GM12872 (cell line): ENCODE measurements around the gene PARS2.
A peak's percentile ranks its signal among the peaks of the same experiment; 100 is the strongest.

Experiments used
- TF ChIP-seq, protein P1 (sequence below): IDR thresholded peaks from 3 replicates; pipeline ENCODE4 v1.5.1; 2011; ENCODE audit warnings: low read depth, mild to moderate bottlenecking, low read length, moderate library complexity; ENCODE audit not compliant: insufficient read depth

The PARS2 gene

DNA sequence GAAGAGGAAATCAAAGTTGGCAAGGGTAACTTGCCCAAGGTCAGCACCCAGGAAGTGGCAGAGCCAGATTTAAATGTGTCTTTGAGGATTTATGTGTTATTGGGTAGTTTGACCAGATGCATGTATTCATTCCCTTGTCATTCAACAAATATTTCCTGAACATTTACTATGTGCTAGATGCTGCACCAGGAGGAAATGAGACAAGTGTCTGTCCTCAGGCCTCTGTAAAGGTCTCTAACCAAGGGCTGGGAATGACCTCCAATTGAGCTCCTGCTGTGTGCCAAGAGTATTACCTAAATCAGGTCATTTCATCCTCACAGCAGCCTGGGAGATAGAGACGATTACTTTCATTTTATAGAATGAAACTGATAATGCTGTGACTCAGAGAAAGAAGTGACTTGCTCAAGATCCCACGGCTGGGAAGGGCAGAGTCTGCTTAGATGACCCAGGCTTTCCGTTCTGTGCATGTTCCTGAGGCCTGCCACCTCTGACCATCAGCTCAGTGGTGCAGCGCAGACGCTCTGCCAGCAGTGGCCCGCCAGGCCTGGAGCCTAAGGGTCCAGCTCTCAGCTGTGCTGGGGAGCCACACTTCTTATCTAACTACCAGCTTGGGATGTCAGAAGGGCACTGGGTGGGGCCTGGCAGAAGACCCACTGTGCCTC is 40.3 kb upstream of the PARS2 start:
- TF ChIP-seq, protein P1, sequence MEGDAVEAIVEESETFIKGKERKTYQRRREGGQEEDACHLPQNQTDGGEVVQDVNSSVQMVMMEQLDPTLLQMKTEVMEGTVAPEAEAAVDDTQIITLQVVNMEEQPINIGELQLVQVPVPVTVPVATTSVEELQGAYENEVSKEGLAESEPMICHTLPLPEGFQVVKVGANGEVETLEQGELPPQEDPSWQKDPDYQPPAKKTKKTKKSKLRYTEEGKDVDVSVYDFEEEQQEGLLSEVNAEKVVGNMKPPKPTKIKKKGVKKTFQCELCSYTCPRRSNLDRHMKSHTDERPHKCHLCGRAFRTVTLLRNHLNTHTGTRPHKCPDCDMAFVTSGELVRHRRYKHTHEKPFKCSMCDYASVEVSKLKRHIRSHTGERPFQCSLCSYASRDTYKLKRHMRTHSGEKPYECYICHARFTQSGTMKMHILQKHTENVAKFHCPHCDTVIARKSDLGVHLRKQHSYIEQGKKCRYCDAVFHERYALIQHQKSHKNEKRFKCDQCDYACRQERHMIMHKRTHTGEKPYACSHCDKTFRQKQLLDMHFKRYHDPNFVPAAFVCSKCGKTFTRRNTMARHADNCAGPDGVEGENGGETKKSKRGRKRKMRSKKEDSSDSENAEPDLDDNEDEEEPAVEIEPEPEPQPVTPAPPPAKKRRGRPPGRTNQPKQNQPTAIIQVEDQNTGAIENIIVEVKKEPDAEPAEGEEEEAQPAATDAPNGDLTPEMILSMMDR, result no peak

DNA sequence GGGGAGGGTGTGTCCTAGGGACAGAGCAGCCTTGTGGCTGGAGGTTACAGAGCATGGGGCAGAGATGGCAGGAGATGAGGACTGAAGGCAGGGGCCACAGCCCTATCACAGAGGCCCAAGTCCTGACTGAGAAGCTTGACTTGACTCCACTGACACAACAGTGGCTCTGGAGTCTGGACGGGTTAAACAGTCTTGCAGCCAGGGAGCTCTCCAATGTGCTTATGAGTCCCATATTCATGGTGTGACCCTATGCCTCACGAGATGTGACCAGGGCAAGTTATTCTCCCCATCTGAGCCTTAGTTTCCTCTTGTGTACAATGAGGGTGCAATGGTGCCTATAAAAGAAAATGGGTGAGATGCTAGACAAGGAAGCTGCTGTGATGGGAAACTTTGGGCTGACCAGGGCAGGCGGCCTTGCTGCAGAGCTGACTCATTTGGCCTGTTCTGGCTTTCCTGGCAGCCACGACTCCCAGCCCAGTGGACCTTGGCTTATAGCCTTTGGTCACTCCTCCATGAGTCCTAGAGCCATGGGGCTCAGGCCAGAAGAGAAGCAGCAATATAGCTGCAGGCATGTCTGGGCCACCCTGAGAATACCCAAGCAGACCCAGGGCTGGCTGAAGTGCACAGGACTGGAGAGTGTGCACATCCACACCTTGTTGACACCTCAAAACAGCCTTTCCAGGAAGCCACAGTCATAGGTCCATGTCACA is 39.6 kb upstream of the PARS2 start:
- TF ChIP-seq, protein P1, result no peak

DNA sequence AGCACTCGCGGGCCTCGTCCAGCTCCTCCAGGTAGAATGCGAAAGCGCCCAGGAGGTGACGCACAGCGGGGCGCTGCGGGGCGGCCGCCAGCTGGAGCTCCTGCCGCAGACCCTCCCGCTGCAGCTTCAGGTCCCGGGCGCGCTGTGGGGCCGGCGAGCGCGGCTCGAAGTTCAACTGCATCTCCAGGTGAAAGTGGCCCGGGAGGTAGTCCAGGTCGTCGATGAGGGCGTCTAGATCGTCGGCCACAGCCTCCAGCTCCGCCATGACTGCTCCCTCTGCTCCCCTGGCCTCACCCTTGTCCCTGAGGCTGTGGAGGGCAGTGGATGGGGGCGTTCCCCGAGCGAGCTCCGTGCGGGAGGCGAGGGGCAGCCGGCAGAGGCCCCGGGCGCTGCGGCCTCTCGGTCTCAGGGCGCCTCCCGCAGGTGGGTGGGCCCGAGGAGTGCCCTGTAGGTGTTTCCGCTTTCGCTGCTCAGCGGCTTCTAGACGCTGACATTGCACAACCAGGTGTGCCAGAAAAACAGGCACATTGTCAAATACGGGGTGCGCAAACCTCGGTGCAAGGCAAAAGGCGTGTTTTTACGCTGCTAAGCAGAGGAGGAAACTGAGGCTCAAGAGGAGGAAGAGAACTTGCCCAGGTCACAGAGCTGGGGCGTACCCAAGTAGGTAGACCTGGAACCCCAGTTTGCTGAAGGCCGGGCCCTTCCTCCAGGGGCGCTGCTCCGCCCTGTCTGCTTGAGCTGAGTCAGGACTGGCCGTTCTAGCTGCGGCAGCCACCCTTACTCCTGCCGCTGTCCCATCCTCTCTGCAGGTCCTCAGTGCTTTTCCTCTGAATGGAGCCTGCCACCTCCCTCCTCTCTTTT is 36.8 kb upstream of the PARS2 start, which contains the start of gene TTC22:
Gene TTC22, minus strand, starts transcription at position 425 of the 861 bp plus-strand sequence. Its CDS starts 160 bp downstream, at position 265.
- TF ChIP-seq, protein P1, result peak; percentile 87

DNA sequence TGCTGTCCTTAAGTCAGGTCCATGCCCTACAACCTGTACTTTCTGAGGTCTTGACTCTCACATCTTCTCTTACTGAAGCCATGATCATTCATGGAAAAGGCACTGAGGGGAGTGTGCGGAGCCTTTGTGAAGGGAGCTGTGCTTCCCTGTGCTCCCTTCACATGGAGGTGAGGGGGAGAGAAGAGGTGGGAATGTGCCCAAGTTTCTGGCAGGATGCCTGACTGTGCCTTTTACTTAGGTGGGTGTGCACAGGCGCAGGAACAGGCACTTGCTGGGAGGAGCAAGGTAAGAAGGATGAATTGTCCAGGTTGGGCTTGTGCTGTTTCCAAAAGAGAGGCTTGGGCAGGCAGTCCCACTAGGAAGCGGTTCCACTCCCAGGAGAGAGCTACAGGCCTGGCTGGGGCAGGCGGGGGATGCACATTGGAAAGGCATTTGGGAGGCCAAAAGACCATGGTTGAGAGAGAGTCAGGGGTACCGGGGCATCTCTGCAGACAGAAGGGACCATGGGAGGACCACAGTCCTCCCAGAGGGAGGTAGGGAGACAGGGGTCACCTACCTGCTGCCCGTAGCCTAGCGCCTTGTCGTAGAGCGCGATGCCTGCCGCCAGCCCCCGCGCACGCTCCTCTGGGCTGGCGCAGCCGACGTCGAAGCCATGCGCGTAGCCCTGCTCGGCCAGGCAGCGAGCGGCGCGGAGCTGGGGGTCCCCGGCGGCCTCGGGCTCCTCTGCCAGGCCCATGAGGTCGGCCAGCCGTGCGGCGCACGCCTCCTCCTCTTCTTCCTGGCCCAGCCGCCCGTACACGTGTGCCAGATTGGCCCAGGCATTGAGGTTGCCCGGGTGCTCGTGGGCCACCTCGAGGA is 35.9 kb upstream of the PARS2 start:
- TF ChIP-seq, protein P1, result no peak

DNA sequence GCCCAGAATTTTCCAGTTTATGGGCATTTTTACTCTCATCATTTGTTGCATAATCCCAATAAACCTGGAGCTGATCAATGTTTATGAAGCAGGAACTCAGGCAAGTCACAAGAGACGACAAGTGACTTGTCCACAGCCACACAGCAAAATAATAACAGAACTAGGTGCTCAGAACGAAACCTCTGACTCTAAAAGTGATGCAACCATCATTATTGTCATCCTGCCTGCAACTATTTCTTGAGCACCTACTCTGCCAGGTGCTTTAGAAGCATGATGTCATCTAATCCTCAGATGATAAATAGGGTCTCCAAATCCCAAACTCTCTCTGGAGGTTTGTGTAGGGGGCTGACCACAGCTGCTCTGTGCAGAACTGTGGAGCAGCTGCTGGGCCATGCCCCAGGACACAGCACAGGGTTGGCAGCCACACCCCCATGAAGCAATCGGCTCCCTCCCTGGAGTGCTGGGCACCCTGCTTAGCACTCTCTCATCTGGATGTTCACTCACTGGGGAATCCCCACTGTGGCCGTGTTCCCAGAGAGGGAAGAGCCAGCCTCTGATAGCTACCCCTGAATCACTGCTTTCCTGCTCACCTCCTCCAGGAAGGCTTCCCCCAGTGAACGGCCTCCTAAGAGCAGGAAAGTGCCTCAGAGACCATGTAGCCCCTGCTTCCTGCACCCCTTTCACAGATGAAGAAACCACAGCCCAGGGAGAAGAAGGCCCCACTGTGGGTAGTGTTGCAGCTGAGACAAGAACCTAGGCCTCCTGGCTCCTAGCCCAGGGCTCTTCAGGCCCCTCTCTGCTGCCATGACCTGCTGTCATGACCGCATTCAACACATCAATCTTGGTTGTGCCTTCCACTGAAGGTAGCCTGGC is 34.7 kb upstream of the PARS2 start:
- TF ChIP-seq, protein P1, result no peak

DNA sequence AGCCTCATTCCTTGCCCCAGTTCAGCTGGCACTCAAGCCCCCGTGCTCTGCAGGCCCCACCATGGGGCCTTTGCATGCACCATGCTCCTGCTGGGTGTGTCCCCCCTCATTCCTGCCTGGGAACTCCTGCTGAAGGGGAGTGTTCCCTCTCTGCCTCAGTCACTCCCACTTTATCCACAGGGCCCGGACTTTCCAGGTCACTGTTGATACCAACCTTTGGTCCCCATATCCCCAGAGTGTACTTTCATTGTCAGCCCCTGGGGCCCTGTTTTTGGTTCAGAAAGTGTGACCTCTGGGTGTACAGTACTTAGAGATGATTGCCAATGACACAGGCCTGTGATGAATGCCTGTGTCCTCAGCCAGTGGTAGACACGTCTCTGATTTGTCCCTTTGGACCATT is 33.9 kb upstream of the PARS2 start:
- TF ChIP-seq, protein P1, result no peak
